Adrenal gland (tissue), 12 donors: ENCODE data around the gene ZP2. TPM values are rescaled to one million over a fixed set of nuclear protein-coding genes. Genes with fewer than 3 reads are reported as not detected.

Source experiments
- DNase-seq, 7 donors: peaks; one replicate each; pipeline ENCODE4 v3.0.0-alpha.2; 2019 to 2020
- H3K27ac ChIP-seq, 5 donors: fragments of 200-600 bp; sonication (generic) in 4 of 5; 1 replicate in 3 of 5; 2 replicates in 2 of 5; pipeline versions ENCODE4 v1.5.1 to v1.8.0; 2016 to 2020; ENCODE audit warnings: mild to moderate bottlenecking in 1 of 5
- H3K27me3 ChIP-seq: fragments of 200-600 bp; 2 replicates; pipeline ENCODE4 v1.8.0; 2021
- H3K36me3 ChIP-seq, 2 donors: fragments of 200-600 bp; replicated peaks in 1 of 2; 1 replicate in 1 of 2; 2 replicates in 1 of 2; pipeline versions ENCODE4 v1.5.1 to v1.8.0; 2018 to 2022
- H3K4me1 ChIP-seq, 2 donors: fragments of 200-600 bp; replicated peaks in 1 of 2; 1 replicate in 1 of 2; 2 replicates in 1 of 2; pipeline versions ENCODE4 v1.5.1 to v1.8.0; 2018 to 2021
- H3K4me3 ChIP-seq, 4 donors: fragments of 200-600 bp; sonication (generic) in 3 of 4; one replicate each; pipeline ENCODE4 v1.5.1; 2016 to 2018
- H3K9me3 ChIP-seq, 3 donors: fragments of 200-600 bp; sonication (generic) in 1 of 3; replicated peaks in 1 of 3; 1 replicate in 2 of 3; 2 replicates in 1 of 3; pipeline versions ENCODE4 v1.5.1 to v1.8.0; 2016 to 2021
- CTCF ChIP-seq, 6 experiments: fragments of 450-650 bp in 4 of 6; fragments of 200-600 bp in 2 of 6; sonication (generic) in 1 of 6; IDR thresholded peaks; 1 replicate in 5 of 6; 2 replicates in 1 of 6; pipeline versions ENCODE4 v1.5.1 to v1.8.0; 2016 to 2021; ENCODE audit warnings: antibody characterized with exemption in 6 of 6, mild to moderate bottlenecking in 2 of 6, moderate library complexity in 1 of 6
- POLR2A ChIP-seq, 2 donors: fragments of 450-650 bp; IDR thresholded peaks; one replicate each; pipeline ENCODE4 v1.6.1; 2017; ENCODE audit warnings: antibody characterized with exemption in 2 of 2, mild to moderate bottlenecking in 2 of 2, moderate library complexity in 1 of 2
- WGBS, 4 donors: extraction: QIAGEN DNeasy Blood & Tissue Kit in 2 of 4; methylation state at CpG; one replicate each; pipeline versions ENCODE4 v1.1.5 to v1.1.7; 2013 to 2017; 5-methylcytosine and 5-hydroxymethylcytosine counted together
- intact Hi-C, 2 donors: fragments of 100-400 bp; cut with DNase I; formaldehyde crosslinking; loops; one replicate each; pipeline versions ENCODE4 v1.14.1 to v1.15.0; 2022 to 2023
- polyA plus RNA-seq, 3 donors: library from polyadenylated mRNA; stranded (reverse); fragments of 200-250 nt in 2 of 3; fragments of 350-450 nt in 1 of 3; fragmentation: Illumina TruSeq in 1 of 3; extraction: RNeasy Lipid Tissue Mini Kit (QIAGEN cat#74804) in 1 of 3; gene quantifications; one replicate each; pipeline ENCODE4 v1.2.3, GENCODE V29; 2013 to 2014
- total RNA-seq, 9 donors: library from RNA; depleted of rRNA in 4 of 9; stranded (reverse); fragments of >200 nt in 4 of 9; fragments of 120-200 nt in 1 of 9; fragmentation: NEBNext Ultra II Directional in 1 of 9; extraction: Animal tissue kit (Norgen Biotek cat#: 25700) in 1 of 9; gene quantifications; one replicate each; pipeline versions ENCODE4 v1.1.0 to v1.2.4, GENCODE V29; 2013 to 2023
- donor health status: healthy with polysubstance abuse.
- donor health status: Bipolar disorder and iron deficiency.
- donor health status: DM: yes; HTN: yes; CAD: no.
- donor health status: DM: no; HTN: no; CAD: no.
- donor health status: DM: no; HTN: no; CAD: no.
- donor health status: DM: yes; HTN: yes; CAD: no.

ZP2 gene
- total and polyA plus RNA-seq, 12 donors: not detected

- H3K27me3 ChIP-seq: no peaks in the 10 kb centered on the region
- no peak overlapping the region for H3K4me3 ChIP-seq
- DNase-seq: no peak
- no peaks in the 10 kb centered on the region for H3K9me3 ChIP-seq
- intact Hi-C loops: no loop called here
- TF ChIP-seq POLR2A (IDR thresholded peaks at IDR 0.05) (no peak), CTCF (IDR thresholded peaks at IDR 0.05) (no peak)
- no peaks in the 10 kb centered on the region for H3K4me1 ChIP-seq
- WGBS, 4 donors: 83 to 92% (median 84%) methylated on average over 1 of the region's 1 CpG
- no peaks in the 10 kb centered on the region for H3K36me3 ChIP-seq
- no peak overlapping the region for H3K27ac ChIP-seq
These were observed 21.7 kb upstream of the ZP2 start for GRCh38 chr16:21233045-21233520.

GRCh38 chr16:21228361-21228872 lies 17.0 kb upstream of the ZP2 start:
- H3K27me3 ChIP-seq: peaks cover 3% of the 10 kb centered on the region
- DNase-seq: no peak
- H3K9me3 ChIP-seq: peaks cover 0 to 3% (median 0%) of the 10 kb centered on the region in 3 donors
- no peak overlapping the region for H3K4me3 ChIP-seq
- no peaks in the 10 kb centered on the region for H3K4me1 ChIP-seq
- WGBS, 4 donors: 42 to 67% (median 51%) methylated on average over 2 of the region's 2 CpGs
- TF ChIP-seq CTCF (IDR thresholded peaks at IDR 0.05) (no peak), POLR2A (IDR thresholded peaks at IDR 0.05) (no peak)
- H3K27ac ChIP-seq: no peak overlapping the region
- intact Hi-C loops: no loop called here
- no peaks in the 10 kb centered on the region for H3K36me3 ChIP-seq

- DNase-seq: no peak
- H3K36me3 ChIP-seq: no peaks in the 10 kb centered on the region
- intact Hi-C loops: no loop called here
These were observed 16.5 kb upstream of the ZP2 start for GRCh38 chr16:21227866-21228265.

GRCh38 chr16:21226749-21227148 lies 15.4 kb upstream of the ZP2 start:
- H3K9me3 ChIP-seq: peaks cover 0 to 3% (median 0%) of the 10 kb centered on the region in 3 donors
- DNase-seq: no peak
- intact Hi-C loops: no loop called here
- no peak overlapping the region for H3K4me3 ChIP-seq
- H3K36me3 ChIP-seq: no peaks in the 10 kb centered on the region
- no peak for TF ChIP-seq CTCF (IDR thresholded peaks at IDR 0.05)
- no peak overlapping the region for H3K27ac ChIP-seq
- H3K27me3 ChIP-seq: peaks cover 8% of the 10 kb centered on the region
- no peaks in the 10 kb centered on the region for H3K4me1 ChIP-seq

More at GRCh38 chr16:21227866-21228265, 16.5 kb upstream of the ZP2 start:
- no peak for TF ChIP-seq POLR2A (IDR thresholded peaks at IDR 0.05)
- no peak for TF ChIP-seq CTCF (IDR thresholded peaks at IDR 0.05)
- peaks cover 0 to 3% (median 0%) of the 10 kb centered on the region in 3 donors for H3K9me3 ChIP-seq
- no peaks in the 10 kb centered on the region for H3K4me1 ChIP-seq
- no peak overlapping the region for H3K27ac ChIP-seq
- no peak overlapping the region for H3K4me3 ChIP-seq
- peaks cover 8% of the 10 kb centered on the region for H3K27me3 ChIP-seq
